ENCODE measurements around the gene PAQR5. TPM values are rescaled to one million over a fixed set of nuclear protein-coding genes. Genes with fewer than 3 reads are reported as not detected.

Gene PAQR5
- total RNA-seq, 1 donor from 2014 or later: 1.2 TPM

GRCh38 chr15:69272891-69273290 lies 25.8 kb upstream of the PAQR5 start:
- no peak overlapping the region for H3K9ac ChIP-seq (ENCODE audit: low read length)
- no peak overlapping the region for H3K4me3 ChIP-seq (ENCODE audit: insufficient read depth, low read depth, low read length)
- H3K4me1 Mint-ChIP-seq (ENCODE audit: low read depth, unreplicated experiment): peaks cover 7% of the 10 kb centered on the region

DNA sequence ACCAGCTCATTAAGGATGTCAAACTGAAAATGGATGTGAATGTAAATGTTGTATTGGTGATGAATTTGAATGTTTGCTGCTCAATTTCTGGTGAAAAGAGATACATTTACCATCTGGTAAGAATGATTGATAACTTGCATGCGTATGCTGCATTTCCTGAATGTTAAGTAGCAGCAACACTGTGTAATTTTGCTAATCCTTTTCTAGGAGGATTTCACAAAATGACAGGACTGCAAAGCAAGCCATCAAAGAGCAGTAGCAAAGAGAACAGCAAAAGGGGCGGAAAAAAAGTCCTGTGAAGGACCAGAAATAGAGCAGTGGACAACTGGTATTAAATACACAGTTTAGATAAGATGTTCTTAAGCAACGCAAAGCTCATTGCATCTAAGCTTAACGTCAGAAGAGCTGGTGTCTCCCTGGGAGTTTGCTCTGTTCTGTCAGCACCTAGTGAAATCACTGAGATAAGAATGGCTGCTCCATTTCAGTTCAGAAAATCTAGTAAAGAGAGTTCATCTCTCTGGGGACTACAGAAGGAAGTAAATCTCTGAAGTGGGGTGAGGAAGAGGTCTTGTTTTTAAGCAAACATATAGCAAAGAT lies 23.5 kb upstream of the PAQR5 start:
- no peak overlapping the region for H3K4me3 ChIP-seq (ENCODE audit: insufficient read depth, low read depth, low read length)
- H3K27ac ChIP-seq (ENCODE audit: low read depth, low read length): no peak overlapping the region
- H3K27ac Mint-ChIP-seq (ENCODE audit: unreplicated experiment): no peak overlapping the region
- no peak overlapping the region for H3K4me3 Mint-ChIP-seq (ENCODE audit: unreplicated experiment)
- peaks cover 9% of the 10 kb centered on the region for H3K27me3 Mint-ChIP-seq (ENCODE audit: low read depth, unreplicated experiment)
- no peaks in the 10 kb centered on the region for H4K20me1 ChIP-seq (ENCODE audit: insufficient read depth, low read length)
- H3K9ac ChIP-seq (ENCODE audit: low read length): no peak overlapping the region
- H3K4me1 ChIP-seq (ENCODE audit: insufficient read depth, low read length): no peaks in the 10 kb centered on the region
- no peaks in the 10 kb centered on the region for H3K79me2 ChIP-seq (ENCODE audit: insufficient read depth, low read length)
- peaks cover 7% of the 10 kb centered on the region for H3K4me1 Mint-ChIP-seq (ENCODE audit: low read depth, unreplicated experiment)
- H3K9me3 ChIP-seq (ENCODE audit: insufficient read depth, low read depth, low read length): no peaks in the 10 kb centered on the region
- FAIRE-seq: no peak
- H3K36me3 ChIP-seq (ENCODE audit: insufficient read depth, low read length): no peaks in the 10 kb centered on the region
- no peak overlapping the region for H3K4me2 ChIP-seq (ENCODE audit: low read length)
- DNase-seq (ENCODE audit: low read depth): no peak
- no peaks in the 10 kb centered on the region for H3K27me3 ChIP-seq (ENCODE audit: insufficient read depth, low read length)
- TF ChIP-seq EZH2 (IDR thresholded peaks at IDR 0.05; ENCODE audit: insufficient read depth, low read length) (no peak), CTCF (IDR thresholded peaks at IDR 0.05; ENCODE audit: insufficient read depth, low read depth, low read length) (no peak)
- peaks cover 2% of the 10 kb centered on the region for H3K9me3 Mint-ChIP-seq (ENCODE audit: unreplicated experiment)
- no peaks in the 10 kb centered on the region for H3K36me3 Mint-ChIP-seq (ENCODE audit: low read depth, unreplicated experiment)
- H2AFZ ChIP-seq (ENCODE audit: low read depth, low read length): no peak overlapping the region

More at GRCh38 chr15:69272891-69273290, 25.8 kb upstream of the PAQR5 start:
- no peaks in the 10 kb centered on the region for H3K9me3 Mint-ChIP-seq (ENCODE audit: unreplicated experiment)
- H3K9me3 ChIP-seq (ENCODE audit: insufficient read depth, low read depth, low read length): no peaks in the 10 kb centered on the region
- H3K27me3 Mint-ChIP-seq (ENCODE audit: low read depth, unreplicated experiment): peaks cover 2% of the 10 kb centered on the region
- H3K27ac ChIP-seq (ENCODE audit: low read depth, low read length): no peak overlapping the region
- no peaks in the 10 kb centered on the region for H3K36me3 ChIP-seq (ENCODE audit: insufficient read depth, low read length)
- no peaks in the 10 kb centered on the region for H3K4me1 ChIP-seq (ENCODE audit: insufficient read depth, low read length)
- no peaks in the 10 kb centered on the region for H3K79me2 ChIP-seq (ENCODE audit: insufficient read depth, low read length)
- no peak overlapping the region for H3K27ac Mint-ChIP-seq (ENCODE audit: unreplicated experiment)
- no peak for DNase-seq (ENCODE audit: low read depth)
- no peak overlapping the region for H2AFZ ChIP-seq (ENCODE audit: low read depth, low read length)
- H3K36me3 Mint-ChIP-seq (ENCODE audit: low read depth, unreplicated experiment): peaks cover 2% of the 10 kb centered on the region
- no peak overlapping the region for H3K4me3 Mint-ChIP-seq (ENCODE audit: unreplicated experiment)
- FAIRE-seq: no peak
- no peak overlapping the region for H3K4me2 ChIP-seq (ENCODE audit: low read length)
- H3K27me3 ChIP-seq (ENCODE audit: insufficient read depth, low read length): no peaks in the 10 kb centered on the region
- no peaks in the 10 kb centered on the region for H4K20me1 ChIP-seq (ENCODE audit: insufficient read depth, low read length)
- no peak for TF ChIP-seq CTCF (IDR thresholded peaks at IDR 0.05; ENCODE audit: insufficient read depth, low read depth, low read length)
- TF ChIP-seq EZH2 (IDR thresholded peaks at IDR 0.05; ENCODE audit: insufficient read depth, low read length): no peak

DNA sequence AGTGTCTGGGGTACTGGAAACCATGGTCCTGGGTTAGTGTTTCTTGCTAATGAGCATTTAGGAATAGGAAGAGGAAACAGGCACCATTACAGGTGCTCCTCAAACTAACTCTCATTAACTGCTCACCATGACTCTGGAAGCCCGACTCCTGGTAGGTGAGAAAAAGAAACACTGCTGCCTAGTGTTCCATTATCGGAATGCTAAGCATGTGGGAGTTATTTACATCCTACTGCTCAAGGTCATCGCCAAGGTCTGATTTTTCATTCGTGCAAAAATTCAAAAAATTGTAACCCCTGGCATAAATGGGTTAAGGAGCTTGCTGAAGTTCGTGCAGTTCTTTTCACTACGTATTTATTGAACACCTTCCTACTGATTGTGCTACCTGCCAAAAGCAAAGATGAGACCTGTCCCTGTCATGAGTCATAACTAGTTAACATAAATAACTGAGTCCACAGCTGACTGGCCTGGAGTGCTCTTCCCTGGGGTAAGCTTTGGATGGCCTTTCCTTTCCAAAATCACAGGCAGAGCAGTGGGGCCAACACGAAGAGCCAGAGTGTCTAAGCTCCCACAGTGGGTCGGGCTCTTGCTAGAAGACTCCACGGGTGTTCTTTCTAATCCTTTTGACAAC lies 22.7 kb upstream of the PAQR5 start:
- Histone ChIP-seq H3K27ac (ENCODE audit: low read depth, low read length) (no peak overlapping the region), H2AFZ (ENCODE audit: low read depth, low read length) (no peak overlapping the region), H3K36me3 (ENCODE audit: insufficient read depth, low read length) (no peaks in the 10 kb centered on the region), H3K9ac (ENCODE audit: low read length) (no peak overlapping the region), H3K79me2 (ENCODE audit: insufficient read depth, low read length) (no peaks in the 10 kb centered on the region), H3K4me3 (ENCODE audit: insufficient read depth, low read depth, low read length) (no peak overlapping the region), H3K4me2 (ENCODE audit: low read length) (no peak overlapping the region), H3K9me3 (ENCODE audit: insufficient read depth, low read depth, low read length) (no peaks in the 10 kb centered on the region), H4K20me1 (ENCODE audit: insufficient read depth, low read length) (no peaks in the 10 kb centered on the region), H3K27me3 (ENCODE audit: insufficient read depth, low read length) (no peaks in the 10 kb centered on the region), H3K4me1 (ENCODE audit: insufficient read depth, low read length) (no peaks in the 10 kb centered on the region)
- H3K9me3 Mint-ChIP-seq (ENCODE audit: unreplicated experiment): peaks cover 2% of the 10 kb centered on the region
- H3K36me3 Mint-ChIP-seq (ENCODE audit: low read depth, unreplicated experiment): no peaks in the 10 kb centered on the region
- no peak overlapping the region for H3K27ac Mint-ChIP-seq (ENCODE audit: unreplicated experiment)
- H3K4me3 Mint-ChIP-seq (ENCODE audit: unreplicated experiment): no peak overlapping the region
- DNase-seq (ENCODE audit: low read depth) (no peak), FAIRE-seq (no peak)
- TF ChIP-seq CTCF (IDR thresholded peaks at IDR 0.05; ENCODE audit: insufficient read depth, low read depth, low read length) (no peak), EZH2 (IDR thresholded peaks at IDR 0.05; ENCODE audit: insufficient read depth, low read length) (no peak)
- H3K27me3 Mint-ChIP-seq (ENCODE audit: low read depth, unreplicated experiment): peaks cover 9% of the 10 kb centered on the region
- peaks cover 7% of the 10 kb centered on the region for H3K4me1 Mint-ChIP-seq (ENCODE audit: low read depth, unreplicated experiment)

Measured in astrocyte (in vitro differentiated cells and primary cell).